CD14-positive monocyte (primary cell): ENCODE data around the gene GRID2IP. TPM values are rescaled to one million over a fixed set of nuclear protein-coding genes. Genes with fewer than 3 reads are reported as not detected.

Experiments used
- DNase-seq, 3 donors: peaks; one replicate each; pipeline ENCODE4 v3.0.0-alpha.2; 2011 to 2022
- H2AFZ ChIP-seq: 2 replicates; pipeline ENCODE4 v1.6.0; 2012; ENCODE audit warnings: mild to moderate bottlenecking, low read depth, low read length, inconsistent platforms; ENCODE audit not compliant: insufficient read depth, poor library complexity, severe bottlenecking
- H3K27ac ChIP-seq, 2 donors: 1 replicate in 1 of 2; 2 replicates in 1 of 2; pipeline ENCODE4 v1.5.1; 2012 to 2013; ENCODE audit warnings: low read length in 2 of 2, control low read depth in 1 of 2, inconsistent platforms in 1 of 2, low read depth in 1 of 2, mild to moderate bottlenecking in 1 of 2
- H3K27me3 ChIP-seq, 2 donors: one replicate each; pipeline versions ENCODE4 v1.6.0 to v1.6.1; 2011 to 2013; ENCODE audit warnings: low read length in 2 of 2; ENCODE audit not compliant: control insufficient read depth in 2 of 2, insufficient read depth in 2 of 2
- H3K36me3 ChIP-seq, 2 donors: replicated peaks in 1 of 2; 1 replicate in 1 of 2; 2 replicates in 1 of 2; pipeline versions ENCODE4 v1.5.1 to v1.6.1; 2012 to 2013; ENCODE audit warnings: low read length in 2 of 2, control low read depth in 1 of 2, inconsistent platforms in 1 of 2, mild to moderate bottlenecking in 1 of 2; ENCODE audit not compliant: insufficient read depth in 2 of 2, control insufficient read depth in 1 of 2
- H3K4me1 ChIP-seq, 2 donors: 1 replicate in 1 of 2; 2 replicates in 1 of 2; pipeline versions ENCODE4 v1.5.1 to v1.6.1; 2012 to 2013; ENCODE audit warnings: low read length in 2 of 2, control low read depth in 1 of 2, inconsistent platforms in 1 of 2, mild to moderate bottlenecking in 1 of 2, moderate library complexity in 1 of 2; ENCODE audit not compliant: insufficient read depth in 2 of 2, control insufficient read depth in 1 of 2
- H3K4me2 ChIP-seq: replicated peaks from 2 replicates; pipeline ENCODE3; 2012; ENCODE audit warnings: low read length, moderate library complexity, mild to moderate bottlenecking; ENCODE audit not compliant: poor library complexity, severe bottlenecking; ENCODE audit errors: extremely low read depth
- H3K4me3 ChIP-seq, 3 experiments: fragments of 200-600 bp in 1 of 3; sonication (generic) in 1 of 3; replicated peaks in 1 of 3; 1 replicate in 2 of 3; 2 replicates in 1 of 3; pipeline ENCODE4 v1.5.1; 2011 to 2013; ENCODE audit warnings: low read length in 3 of 3, mild to moderate bottlenecking in 3 of 3, control low read depth in 2 of 3, low read depth in 2 of 3, inconsistent platforms in 1 of 3, moderate library complexity in 1 of 3
- H3K79me2 ChIP-seq: 2 replicates; pipeline ENCODE4 v1.6.0; 2012; ENCODE audit warnings: mild to moderate bottlenecking, control low read depth, inconsistent platforms, low read length, moderate library complexity; ENCODE audit not compliant: insufficient read depth
- H3K9ac ChIP-seq: 2 replicates; pipeline ENCODE4 v1.6.0; 2017; ENCODE audit warnings: low read length, mild to moderate bottlenecking; ENCODE audit not compliant: insufficient read depth, poor library complexity, severe bottlenecking
- H3K9me3 ChIP-seq, 2 donors: replicated peaks in 1 of 2; 1 replicate in 1 of 2; 2 replicates in 1 of 2; pipeline versions ENCODE4 v1.5.1 to v1.6.1; 2012 to 2013; ENCODE audit warnings: low read length in 2 of 2, control low read depth in 1 of 2; ENCODE audit not compliant: control insufficient read depth in 1 of 2, insufficient read depth in 1 of 2
- H4K20me1 ChIP-seq: 2 replicates; pipeline ENCODE4 v1.6.0; 2012; ENCODE audit warnings: mild to moderate bottlenecking, low read length, control low read depth, moderate library complexity; ENCODE audit not compliant: insufficient read depth
- H3K27ac Mint-ChIP-seq, 7 donors: one replicate each; pipeline ENCODE4 v1.8.0; 2020; ENCODE audit warnings: mild to moderate bottlenecking in 7 of 7, mixed read lengths in 7 of 7, moderate library complexity in 6 of 7, inconsistent platforms in 2 of 7
- H3K27me3 Mint-ChIP-seq, 3 donors: one replicate each; pipeline ENCODE4 v1.8.0; 2021 to 2022; ENCODE audit warnings: low read depth in 3 of 3, mild to moderate bottlenecking in 3 of 3, mixed read lengths in 3 of 3, moderate library complexity in 3 of 3, inconsistent platforms in 1 of 3
- H3K36me3 Mint-ChIP-seq, 2 donors: one replicate each; pipeline ENCODE4 v1.8.0; 2020; ENCODE audit warnings: mixed read lengths in 2 of 2, inconsistent platforms in 1 of 2, mild to moderate bottlenecking in 1 of 2
- H3K4me1 Mint-ChIP-seq: one replicate; pipeline ENCODE4 v1.8.0; 2020; ENCODE audit warnings: mild to moderate bottlenecking, mixed read lengths
- H3K4me3 Mint-ChIP-seq, 2 donors: one replicate each; pipeline ENCODE4 v1.8.0; 2020; ENCODE audit warnings: mild to moderate bottlenecking in 2 of 2, mixed read lengths in 2 of 2, moderate library complexity in 1 of 2
- H3K9me3 Mint-ChIP-seq, 7 donors: one replicate each; pipeline ENCODE4 v1.8.0; 2020 to 2022; ENCODE audit warnings: mixed read lengths in 7 of 7, mild to moderate bottlenecking in 6 of 7, moderate library complexity in 6 of 7, inconsistent platforms in 2 of 7
- CTCF ChIP-seq: fragments of 200-600 bp; IDR thresholded peaks from one replicate; pipeline ENCODE4 v1.8.0; 2022; ENCODE audit warnings: antibody characterized with exemption, mild to moderate bottlenecking
- WGBS: methylation state at CpG from one replicate; pipeline ENCODE4 v1.1.5; 2013; ENCODE audit warnings: missing lambda C conversion rate; ENCODE audit not compliant: insufficient coverage; 5-methylcytosine and 5-hydroxymethylcytosine counted together
- intact Hi-C, 2 donors: fragments of 100-400 bp; cut with micrococcal nuclease; formaldehyde crosslinking; loops; one replicate each; pipeline versions ENCODE4 v1.15.0 to v1.15.1; 2023
- polyA plus RNA-seq, 3 donors: library from polyadenylated mRNA; depleted of rRNA in 1 of 3; unstranded in 2 of 3; stranded (reverse) in 1 of 3; fragments of 300-500 nt in 2 of 3; fragments of >200 nt in 1 of 3; fragmentation: Illumina TruSeq in 2 of 3; gene quantifications; 1 replicate in 2 of 3; 2 replicates in 1 of 3; pipeline ENCODE4 v1.2.3, GENCODE V29; 2012 to 2021

The GRID2IP gene
- polyA plus RNA-seq, 3 donors: not detected

- Histone ChIP-seq H3K27ac (no peak overlapping the region), H3K4me2 (no peak overlapping the region), H4K20me1 (no peaks in the 10 kb centered on the region), H3K36me3 (no peaks in the 10 kb centered on the region), H3K4me1 (peaks cover 0 to 4% of the 10 kb centered on the region in 2 donors), H3K4me3 (no peak overlapping the region), H3K79me2 (no peaks in the 10 kb centered on the region), H3K9ac (no peak overlapping the region), H3K27me3 (no peaks in the 10 kb centered on the region), H2AFZ (no peak overlapping the region), H3K9me3 (no peaks in the 10 kb centered on the region)
- 90% methylated on average over 4 of the region's 7 CpGs for WGBS
- TF ChIP-seq CTCF: no peak
- no peak for DNase-seq
- intact Hi-C loops: no loop called here
- H3K27me3 Mint-ChIP-seq: peaks cover 3 to 5% (median 4%) of the 10 kb centered on the region in 3 donors
- no peaks in the 10 kb centered on the region for H3K36me3 Mint-ChIP-seq
- H3K9me3 Mint-ChIP-seq: peaks cover 0 to 2% (median 0%) of the 10 kb centered on the region in 7 donors
- peak overlapping the region in 1 of 2 donors; percentile 49 for H3K4me3 Mint-ChIP-seq
- no peak overlapping the region for H3K27ac Mint-ChIP-seq
- H3K4me1 Mint-ChIP-seq: peaks cover 9% of the 10 kb centered on the region
These were observed 3.6 kb upstream of the GRID2IP start for GRCh38 chr7:6554848-6555247.

DNA sequence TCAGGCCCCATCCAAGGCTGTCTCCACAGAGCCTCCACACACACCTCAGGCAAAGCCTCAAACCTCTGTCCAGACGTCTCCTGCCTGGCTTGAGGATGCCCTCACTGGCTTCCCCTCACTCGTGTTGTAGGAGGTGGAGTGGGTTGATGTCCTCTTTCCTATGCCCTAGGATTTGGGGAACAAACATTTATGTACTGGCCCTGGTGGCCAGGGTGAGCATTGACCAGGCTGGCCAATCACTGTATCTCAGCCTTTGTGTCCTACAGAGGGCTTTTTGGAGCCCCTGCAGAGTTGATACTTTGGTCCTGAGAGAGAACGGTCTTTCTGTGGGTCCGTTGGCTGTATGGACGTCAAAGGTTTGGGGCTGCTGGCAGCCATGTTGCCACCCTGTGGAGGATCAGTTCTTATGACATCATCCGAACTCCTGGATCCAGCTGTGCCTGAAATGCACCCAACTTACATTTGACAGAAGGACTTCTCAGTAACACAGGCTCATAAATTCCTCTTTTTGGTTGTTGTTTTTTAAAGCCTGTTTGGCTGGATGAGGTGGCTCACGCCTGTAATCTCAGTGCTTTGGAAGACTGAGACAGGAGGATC lies 2.3 kb upstream of the GRID2IP start:
- no peak overlapping the region for H3K4me3 Mint-ChIP-seq

More for the DNA sequence above, 2.3 kb upstream of the GRID2IP start:
- peaks cover 9% of the 10 kb centered on the region for H3K4me1 Mint-ChIP-seq
- Histone ChIP-seq H3K36me3 (no peaks in the 10 kb centered on the region), H2AFZ (peak overlapping the region; percentile 53), H3K27me3 (no peaks in the 10 kb centered on the region), H3K27ac (no peak overlapping the region), H3K9me3 (no peaks in the 10 kb centered on the region), H3K4me2 (no peak overlapping the region), H3K9ac (no peak overlapping the region), H4K20me1 (no peaks in the 10 kb centered on the region), H3K79me2 (no peaks in the 10 kb centered on the region), H3K4me3 (no peak overlapping the region), H3K4me1 (peaks cover 0 to 4% of the 10 kb centered on the region in 2 donors)
- intact Hi-C loops: no loop called here
- H3K36me3 Mint-ChIP-seq: no peaks in the 10 kb centered on the region
- peak; percentile 38 for TF ChIP-seq CTCF
- H3K27me3 Mint-ChIP-seq: peaks cover 0 to 4% (median 2%) of the 10 kb centered on the region in 3 donors
- 95% methylated on average over 4 of the region's 7 CpGs for WGBS
- DNase-seq: no peak
- no peak overlapping the region for H3K27ac Mint-ChIP-seq
- H3K9me3 Mint-ChIP-seq: peaks cover 0 to 2% (median 0%) of the 10 kb centered on the region in 7 donors
